SK-N-SH (cell line): ENCODE results near the gene ELN. TPM values are rescaled to one million over a fixed set of nuclear protein-coding genes. Genes with fewer than 3 reads are reported as not detected.

Source experiments
- CTCF ChIA-PET: fragments of 300-600, 350-600 bp; formaldehyde crosslinking; extraction: SDS; loops from one replicate; lab custom pipeline; 2021; lab: Yijun Ruan, JAX
- POLR2A ChIA-PET: fragments of 350-600 bp; sonication (Branson Sonifier 250); formaldehyde crosslinking; extraction: SDS; loops from one replicate; lab custom pipeline; 2020; ENCODE audit warnings: antibody characterized with exemption, inconsistent platforms; lab: Yijun Ruan, JAX
- DNase-seq: peaks from one replicate; pipeline ENCODE4 v3.0.0; 2012
- H2AFZ ChIP-seq: fragments of 200-600 bp; sonication (generic); 2 replicates; pipeline ENCODE4 v1.8.1; 2016; ENCODE audit warnings: antibody characterized with exemption, mild to moderate bottlenecking, low read depth
- H3F3A ChIP-seq: fragments of 200-600 bp; sonication (generic); replicated peaks from 2 replicates; pipeline ENCODE3; 2016; ENCODE audit warnings: antibody characterized with exemption, mild to moderate bottlenecking; ENCODE audit not compliant: insufficient read depth
- H3K27ac ChIP-seq, 2 experiments: fragments of 200-500 bp in 1 of 2; fragments of 200-600 bp in 1 of 2; sonication (Bioruptor generic) in 1 of 2; sonication (generic), shearing (Covaris generic) in 1 of 2; 2 replicates each; pipeline versions ENCODE4 v1.5.1 to v1.6.1; 2014 to 2016; ENCODE audit warnings: low read depth in 2 of 2, inconsistent platforms in 1 of 2, low read length in 1 of 2, mild to moderate bottlenecking in 1 of 2, mixed read lengths in 1 of 2
- H3K27me3 ChIP-seq: fragments of 200-600 bp; sonication (generic), shearing (Covaris generic); 2 replicates; pipeline ENCODE4 v1.6.1; 2016; ENCODE audit warnings: mixed run types; ENCODE audit not compliant: insufficient read depth
- H3K36me3 ChIP-seq, 2 experiments: fragments of 200-500 bp in 1 of 2; fragments of 200-600 bp in 1 of 2; sonication (Bioruptor generic) in 1 of 2; sonication (generic) in 1 of 2; replicated peaks in 1 of 2; 2 replicates each; pipeline versions ENCODE3 to v1.5.1; 2014 to 2016; ENCODE audit warnings: low read length in 1 of 2, mild to moderate bottlenecking in 1 of 2; ENCODE audit not compliant: insufficient read depth in 2 of 2, control insufficient read depth in 1 of 2
- H3K4me1 ChIP-seq, 2 experiments: fragments of 200-500 bp in 1 of 2; fragments of 200-600 bp in 1 of 2; sonication (Bioruptor generic) in 1 of 2; sonication (generic), shearing (Covaris generic) in 1 of 2; 2 replicates each; pipeline versions ENCODE4 v1.5.1 to v1.6.1; 2014 to 2016; ENCODE audit warnings: low read depth in 1 of 2, low read length in 1 of 2, mixed run types in 1 of 2; ENCODE audit not compliant: insufficient read depth in 2 of 2, control insufficient read depth in 1 of 2
- H3K4me2 ChIP-seq: fragments of 200-600 bp; sonication (generic), shearing (Covaris generic); 2 replicates; pipeline ENCODE4 v1.6.1; 2017; ENCODE audit warnings: mixed run types
- H3K4me3 ChIP-seq, 2 experiments: fragments of 200-500 bp in 1 of 2; fragments of 200-600 bp in 1 of 2; sonication (Bioruptor generic) in 1 of 2; sonication (generic), shearing (Covaris generic) in 1 of 2; 2 replicates each; pipeline versions ENCODE4 v1.5.1 to v1.8.1; 2014 to 2016; ENCODE audit warnings: low read depth in 2 of 2, inconsistent platforms in 1 of 2, low read length in 1 of 2, mild to moderate bottlenecking in 1 of 2, mixed read lengths in 1 of 2, moderate library complexity in 1 of 2
- H3K79me2 ChIP-seq: fragments of 200-600 bp; sonication (generic); 2 replicates; pipeline ENCODE4 v1.8.1; 2017; ENCODE audit warnings: mild to moderate bottlenecking; ENCODE audit not compliant: insufficient read depth
- H3K9ac ChIP-seq: fragments of 200-600 bp; sonication (generic); 2 replicates; pipeline ENCODE4 v1.6.1; 2017; ENCODE audit warnings: mixed run types
- H3K9me2 ChIP-seq: fragments of 200-600 bp; sonication (generic); 2 replicates; pipeline ENCODE4 v1.6.1; 2017; ENCODE audit warnings: mixed run types
- H3K9me3 ChIP-seq: fragments of 200-600 bp; sonication (generic); 2 replicates; pipeline ENCODE4 v1.6.1; 2017; ENCODE audit warnings: mixed run types, mild to moderate bottlenecking, moderate library complexity
- H4K20me1 ChIP-seq: fragments of 200-600 bp; sonication (generic); 2 replicates; pipeline ENCODE4 v1.6.1; 2017; ENCODE audit warnings: mild to moderate bottlenecking, mixed run types; ENCODE audit not compliant: insufficient read depth
- CHD2 ChIP-seq: fragments of 150-350 bp; IDR thresholded peaks from 2 replicates; pipeline ENCODE4 v1.6.1; 2018; ENCODE audit warnings: low read length; ENCODE audit not compliant: partially characterized antibody
- EP300 ChIP-seq, 2 experiments: IDR thresholded peaks; 2 replicates each; pipeline versions ENCODE4 v1.4.0 to v1.6.1; 2012; ENCODE audit warnings: borderline replicate concordance in 1 of 2, low read depth in 1 of 2, low read length in 1 of 2
- FOXM1 ChIP-seq: IDR thresholded peaks from 2 replicates; pipeline ENCODE4 v1.4.0; 2012; ENCODE audit warnings: low read depth, mild to moderate bottlenecking
- JUND ChIP-seq: IDR thresholded peaks from 2 replicates; pipeline ENCODE4 v1.4.0; 2012
- NFIC ChIP-seq: IDR thresholded peaks from 2 replicates; pipeline ENCODE4 v1.4.0; 2012; ENCODE audit warnings: borderline replicate concordance
- NRF1 ChIP-seq: IDR thresholded peaks from 2 replicates; pipeline ENCODE4 v1.6.1; 2012; ENCODE audit warnings: low read depth, mild to moderate bottlenecking, low read length
- RCOR1 ChIP-seq: fragments of 150-350 bp; IDR thresholded peaks from 2 replicates; pipeline ENCODE4 v1.6.1; 2017; ENCODE audit warnings: antibody characterized with exemption, low read length
- RFX5 ChIP-seq: IDR thresholded peaks from 2 replicates; pipeline ENCODE4 v1.6.1; 2012; ENCODE audit warnings: mild to moderate bottlenecking, improper control_type of control experiment, low read length
- RXRA ChIP-seq: IDR thresholded peaks from 2 replicates; pipeline ENCODE4 v1.4.0; 2012; ENCODE audit warnings: low read depth, mild to moderate bottlenecking, borderline replicate concordance
- SIN3A ChIP-seq: IDR thresholded peaks from 2 replicates; pipeline ENCODE4 v1.6.1; 2012; ENCODE audit warnings: low read depth, mild to moderate bottlenecking, low read length, moderate library complexity, borderline replicate concordance
- SMC3 ChIP-seq: IDR thresholded peaks from 2 replicates; pipeline ENCODE4 v1.6.1; 2012; ENCODE audit warnings: low read depth, low read length, improper control_type of control experiment
- YY1 ChIP-seq: IDR thresholded peaks from 2 replicates; pipeline ENCODE4 v1.4.0; 2012; ENCODE audit warnings: low read depth, mild to moderate bottlenecking
- WGBS: methylation state at CpG from one replicate; pipeline ENCODE4 v1.1.6; 2017; ENCODE audit warnings: low lambda C conversion rate; 5-methylcytosine and 5-hydroxymethylcytosine counted together
- polyA plus RNA-seq, 3 experiments: library from polyadenylated mRNA; depleted of rRNA; stranded (reverse); fragments of >200 nt; gene quantifications; 2 replicates each; pipeline ENCODE4 v1.2.3, GENCODE V29; 2012
- TF ChIP-seq, protein P1 (sequence below): IDR thresholded peaks from 2 replicates; pipeline ENCODE4; 2012
- TF ChIP-seq, protein P2 (sequence below): IDR thresholded peaks from 2 replicates; pipeline ENCODE4 v1.4.0; 2012; ENCODE audit warnings: low read depth, borderline replicate concordance
- TF ChIP-seq, protein P3 (sequence below): fragments of 150-350 bp; IDR thresholded peaks from 2 replicates; pipeline ENCODE4 v1.6.1; 2017; ENCODE audit warnings: antibody characterized with exemption, low read length, low read depth, borderline replicate concordance
- TF ChIP-seq, protein P4 (sequence below): fragments of 200-600 bp; sonication (generic); IDR thresholded peaks from 2 replicates; pipeline ENCODE4 v1.6.1; 2017; ENCODE audit warnings: antibody characterized with exemption, mild to moderate bottlenecking, moderate library complexity
- TF ChIP-seq, protein P5 (sequence below): IDR thresholded peaks from 2 replicates; pipeline ENCODE4 v1.6.1; 2012; ENCODE audit warnings: mild to moderate bottlenecking, low read depth, low read length, moderate library complexity

Gene ELN
- polyA plus RNA-seq, 1 of the 3 experiments (the other 2 are of a cell fraction), result 12.5 TPM

DNA sequence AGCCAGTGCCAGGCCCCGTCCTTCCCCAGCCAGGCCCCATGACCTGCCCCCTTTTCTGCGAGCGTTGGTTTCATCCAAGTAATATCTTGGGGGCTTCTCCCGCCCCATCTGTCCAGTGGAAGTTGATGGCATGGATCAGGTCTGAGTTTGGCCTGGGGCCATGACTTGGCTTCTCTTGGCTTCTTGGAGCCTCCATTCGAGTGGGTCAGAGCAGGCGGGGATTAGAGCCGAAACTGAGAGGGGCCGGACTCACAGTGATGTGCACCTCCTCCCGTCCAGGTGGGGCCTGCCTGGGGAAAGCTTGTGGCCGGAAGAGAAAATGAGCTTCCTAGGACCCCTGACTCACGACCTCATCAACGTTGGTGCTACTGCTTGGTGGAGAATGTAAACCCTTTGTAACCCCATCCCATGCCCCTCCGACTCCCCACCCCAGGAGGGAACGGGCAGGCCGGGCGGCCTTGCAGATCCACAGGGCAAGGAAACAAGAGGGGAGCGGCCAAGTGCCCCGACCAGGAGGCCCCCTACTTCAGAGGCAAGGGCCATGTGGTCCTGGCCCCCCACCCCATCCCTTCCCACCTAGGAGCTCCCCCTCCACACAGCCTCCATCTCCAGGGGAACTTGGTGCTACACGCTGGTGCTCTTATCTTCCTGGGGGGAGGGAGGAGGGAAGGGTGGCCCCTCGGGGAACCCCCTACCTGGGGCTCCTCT is 40.6 kb downstream of the ELN start (continued):
- TF ChIP-seq, protein P1, sequence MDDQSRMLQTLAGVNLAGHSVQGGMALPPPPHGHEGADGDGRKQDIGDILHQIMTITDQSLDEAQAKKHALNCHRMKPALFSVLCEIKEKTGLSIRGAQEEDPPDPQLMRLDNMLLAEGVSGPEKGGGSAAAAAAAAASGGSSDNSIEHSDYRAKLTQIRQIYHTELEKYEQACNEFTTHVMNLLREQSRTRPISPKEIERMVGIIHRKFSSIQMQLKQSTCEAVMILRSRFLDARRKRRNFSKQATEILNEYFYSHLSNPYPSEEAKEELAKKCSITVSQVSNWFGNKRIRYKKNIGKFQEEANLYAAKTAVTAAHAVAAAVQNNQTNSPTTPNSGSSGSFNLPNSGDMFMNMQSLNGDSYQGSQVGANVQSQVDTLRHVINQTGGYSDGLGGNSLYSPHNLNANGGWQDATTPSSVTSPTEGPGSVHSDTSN, result no peak
- no peak for TF ChIP-seq JUND
- no peak for TF ChIP-seq CHD2
- TF ChIP-seq FOXM1, result no peak
- no peak for TF ChIP-seq RFX5
- TF ChIP-seq NFIC, result no peak
- no peak for TF ChIP-seq EP300 (IDR thresholded peaks at IDR 0.05; ENCODE audit: borderline replicate concordance in 1 of 2, low read depth in 1 of 2, low read length in 1 of 2)
- TF ChIP-seq, protein P2, sequence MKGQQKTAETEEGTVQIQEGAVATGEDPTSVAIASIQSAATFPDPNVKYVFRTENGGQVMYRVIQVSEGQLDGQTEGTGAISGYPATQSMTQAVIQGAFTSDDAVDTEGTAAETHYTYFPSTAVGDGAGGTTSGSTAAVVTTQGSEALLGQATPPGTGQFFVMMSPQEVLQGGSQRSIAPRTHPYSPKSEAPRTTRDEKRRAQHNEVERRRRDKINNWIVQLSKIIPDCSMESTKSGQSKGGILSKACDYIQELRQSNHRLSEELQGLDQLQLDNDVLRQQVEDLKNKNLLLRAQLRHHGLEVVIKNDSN, result no peak
- no peak for TF ChIP-seq YY1
- no peak for TF ChIP-seq RCOR1

DNA sequence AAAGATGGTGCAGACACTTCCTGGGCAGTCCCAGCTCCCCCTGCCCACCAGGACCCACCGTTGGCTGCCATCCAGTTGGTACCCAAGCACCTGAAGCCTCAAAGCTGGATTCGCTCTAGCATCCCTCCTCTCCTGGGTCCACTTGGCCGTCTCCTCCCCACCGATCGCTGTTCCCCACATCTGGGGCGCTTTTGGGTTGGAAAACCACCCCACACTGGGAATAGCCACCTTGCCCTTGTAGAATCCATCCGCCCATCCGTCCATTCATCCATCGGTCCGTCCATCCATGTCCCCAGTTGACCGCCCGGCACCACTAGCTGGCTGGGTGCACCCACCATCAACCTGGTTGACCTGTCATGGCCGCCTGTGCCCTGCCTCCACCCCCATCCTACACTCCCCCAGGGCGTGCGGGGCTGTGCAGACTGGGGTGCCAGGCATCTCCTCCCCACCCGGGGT is 41.1 kb downstream of the ELN start:
- no peaks in the 10 kb centered on the region for H3K9me2 ChIP-seq
- no peak overlapping the region for H3K4me2 ChIP-seq
- DNase-seq, result no peak
- no peak for TF ChIP-seq YY1
- TF ChIP-seq SIN3A, result no peak
- TF ChIP-seq NFIC, result no peak
- TF ChIP-seq, protein P3, sequence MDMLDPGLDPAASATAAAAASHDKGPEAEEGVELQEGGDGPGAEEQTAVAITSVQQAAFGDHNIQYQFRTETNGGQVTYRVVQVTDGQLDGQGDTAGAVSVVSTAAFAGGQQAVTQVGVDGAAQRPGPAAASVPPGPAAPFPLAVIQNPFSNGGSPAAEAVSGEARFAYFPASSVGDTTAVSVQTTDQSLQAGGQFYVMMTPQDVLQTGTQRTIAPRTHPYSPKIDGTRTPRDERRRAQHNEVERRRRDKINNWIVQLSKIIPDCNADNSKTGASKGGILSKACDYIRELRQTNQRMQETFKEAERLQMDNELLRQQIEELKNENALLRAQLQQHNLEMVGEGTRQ, result no peak
- TF ChIP-seq, protein P4, sequence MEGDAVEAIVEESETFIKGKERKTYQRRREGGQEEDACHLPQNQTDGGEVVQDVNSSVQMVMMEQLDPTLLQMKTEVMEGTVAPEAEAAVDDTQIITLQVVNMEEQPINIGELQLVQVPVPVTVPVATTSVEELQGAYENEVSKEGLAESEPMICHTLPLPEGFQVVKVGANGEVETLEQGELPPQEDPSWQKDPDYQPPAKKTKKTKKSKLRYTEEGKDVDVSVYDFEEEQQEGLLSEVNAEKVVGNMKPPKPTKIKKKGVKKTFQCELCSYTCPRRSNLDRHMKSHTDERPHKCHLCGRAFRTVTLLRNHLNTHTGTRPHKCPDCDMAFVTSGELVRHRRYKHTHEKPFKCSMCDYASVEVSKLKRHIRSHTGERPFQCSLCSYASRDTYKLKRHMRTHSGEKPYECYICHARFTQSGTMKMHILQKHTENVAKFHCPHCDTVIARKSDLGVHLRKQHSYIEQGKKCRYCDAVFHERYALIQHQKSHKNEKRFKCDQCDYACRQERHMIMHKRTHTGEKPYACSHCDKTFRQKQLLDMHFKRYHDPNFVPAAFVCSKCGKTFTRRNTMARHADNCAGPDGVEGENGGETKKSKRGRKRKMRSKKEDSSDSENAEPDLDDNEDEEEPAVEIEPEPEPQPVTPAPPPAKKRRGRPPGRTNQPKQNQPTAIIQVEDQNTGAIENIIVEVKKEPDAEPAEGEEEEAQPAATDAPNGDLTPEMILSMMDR, result no peak
- TF ChIP-seq EP300 (IDR thresholded peaks at IDR 0.05; ENCODE audit: borderline replicate concordance in 1 of 2, low read depth in 1 of 2, low read length in 1 of 2), result no peak
- TF ChIP-seq, protein P5, sequence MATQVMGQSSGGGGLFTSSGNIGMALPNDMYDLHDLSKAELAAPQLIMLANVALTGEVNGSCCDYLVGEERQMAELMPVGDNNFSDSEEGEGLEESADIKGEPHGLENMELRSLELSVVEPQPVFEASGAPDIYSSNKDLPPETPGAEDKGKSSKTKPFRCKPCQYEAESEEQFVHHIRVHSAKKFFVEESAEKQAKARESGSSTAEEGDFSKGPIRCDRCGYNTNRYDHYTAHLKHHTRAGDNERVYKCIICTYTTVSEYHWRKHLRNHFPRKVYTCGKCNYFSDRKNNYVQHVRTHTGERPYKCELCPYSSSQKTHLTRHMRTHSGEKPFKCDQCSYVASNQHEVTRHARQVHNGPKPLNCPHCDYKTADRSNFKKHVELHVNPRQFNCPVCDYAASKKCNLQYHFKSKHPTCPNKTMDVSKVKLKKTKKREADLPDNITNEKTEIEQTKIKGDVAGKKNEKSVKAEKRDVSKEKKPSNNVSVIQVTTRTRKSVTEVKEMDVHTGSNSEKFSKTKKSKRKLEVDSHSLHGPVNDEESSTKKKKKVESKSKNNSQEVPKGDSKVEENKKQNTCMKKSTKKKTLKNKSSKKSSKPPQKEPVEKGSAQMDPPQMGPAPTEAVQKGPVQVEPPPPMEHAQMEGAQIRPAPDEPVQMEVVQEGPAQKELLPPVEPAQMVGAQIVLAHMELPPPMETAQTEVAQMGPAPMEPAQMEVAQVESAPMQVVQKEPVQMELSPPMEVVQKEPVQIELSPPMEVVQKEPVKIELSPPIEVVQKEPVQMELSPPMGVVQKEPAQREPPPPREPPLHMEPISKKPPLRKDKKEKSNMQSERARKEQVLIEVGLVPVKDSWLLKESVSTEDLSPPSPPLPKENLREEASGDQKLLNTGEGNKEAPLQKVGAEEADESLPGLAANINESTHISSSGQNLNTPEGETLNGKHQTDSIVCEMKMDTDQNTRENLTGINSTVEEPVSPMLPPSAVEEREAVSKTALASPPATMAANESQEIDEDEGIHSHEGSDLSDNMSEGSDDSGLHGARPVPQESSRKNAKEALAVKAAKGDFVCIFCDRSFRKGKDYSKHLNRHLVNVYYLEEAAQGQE, result no peak
- TF ChIP-seq SMC3, result no peak
- TF ChIP-seq, protein P1, result no peak
- no peak for TF ChIP-seq RXRA
- no peak for TF ChIP-seq NRF1
- H4K20me1 ChIP-seq, result no peaks in the 10 kb centered on the region
- peaks cover 5% of the 10 kb centered on the region for H3F3A ChIP-seq
- no peaks in the 10 kb centered on the region for H3K36me3 ChIP-seq
- POLR2A ChIA-PET, result interaction anchor here (0.9 kb wide), 1 partner anchor 105 kb away, joined by 4 read pairs; the partner anchor contains the start of gene EIF4H
- H3K9me3 ChIP-seq, result no peaks in the 10 kb centered on the region
- H3K79me2 ChIP-seq, result no peaks in the 10 kb centered on the region
- no peak overlapping the region for H3K27ac ChIP-seq
- no peaks in the 10 kb centered on the region for H3K27me3 ChIP-seq
- CTCF ChIA-PET, result interaction anchor here (0.8 to 7.4 kb wide), 20 partner anchors 9 to 332 kb away, joined by 3 to 54 read pairs (median 5); partner anchors contain the start of gene LIMK1
- no peak overlapping the region for H2AFZ ChIP-seq
- H3K4me3 ChIP-seq, result no peak overlapping the region
- H3K9ac ChIP-seq, result no peak overlapping the region
- 88% methylated on average over 16 of the region's 16 CpGs for WGBS
- H3K4me1 ChIP-seq, result no peaks in the 10 kb centered on the region
